HepG2 (cell line): ENCODE data around the gene TBC1D4.

Source experiments
- EHMT2 ChIP-seq: fragments of 200-600 bp; sonication (generic); IDR thresholded peaks from 2 replicates; pipeline ENCODE4 v1.7.0; 2017; ENCODE audit warnings: antibody characterized with exemption, low read depth, low read length, borderline replicate concordance
- HBP1 ChIP-seq: IDR thresholded peaks from 2 replicates; pipeline ENCODE4 v1.6.1; 2016; ENCODE audit warnings: low read depth, control low read depth
- HDAC1 ChIP-seq: sonication (generic); formaldehyde crosslinking; IDR thresholded peaks from 2 replicates; pipeline ENCODE4 v1.5.1; 2020; ENCODE audit warnings: mild to moderate bottlenecking, missing genetic modification reagents
- MXI1 ChIP-seq: IDR thresholded peaks from 3 replicates; pipeline ENCODE4 v1.6.1; 2012; ENCODE audit warnings: low read depth, low read length, inconsistent platforms, borderline replicate concordance
- RBFOX2 ChIP-seq: fragments of 200-400 bp; formaldehyde crosslinking; IDR thresholded peaks from 2 replicates; pipeline ENCODE4 v1.6.1; 2017; ENCODE audit warnings: low read depth, mild to moderate bottlenecking, low read length
- THAP9 ChIP-seq: sonication (generic); formaldehyde crosslinking; IDR thresholded peaks from 2 replicates; pipeline ENCODE4; 2020; ENCODE audit warnings: missing genetic modification reagents, mild to moderate bottlenecking, borderline replicate concordance
- USF2 ChIP-seq, 2 experiments: sonication (generic) in 1 of 2; formaldehyde crosslinking in 1 of 2; IDR thresholded peaks; 2 replicates each; pipeline versions ENCODE4 v1.5.1 to v1.6.1; 2011 to 2020; ENCODE audit warnings: borderline replicate concordance in 1 of 2, low read depth in 1 of 2, low read length in 1 of 2, mild to moderate bottlenecking in 1 of 2, missing genetic modification reagents in 1 of 2, moderate library complexity in 1 of 2
- YY1 ChIP-seq: IDR thresholded peaks from 2 replicates; pipeline ENCODE4 v1.6.1; 2011; ENCODE audit warnings: low read length, low read depth, moderate library complexity, mild to moderate bottlenecking; ENCODE audit not compliant: insufficient read depth, insufficient replicate concordance
- ZIK1 ChIP-seq: sonication (generic); formaldehyde crosslinking; IDR thresholded peaks from 2 replicates; pipeline ENCODE4 v1.5.0; 2020; ENCODE audit warnings: mild to moderate bottlenecking, low read depth, missing genetic modification reagents, borderline replicate concordance
- ZNF124 ChIP-seq: sonication (generic); formaldehyde crosslinking; IDR thresholded peaks from 2 replicates; pipeline ENCODE4 v1.4.0; 2020; ENCODE audit warnings: missing genetic modification reagents
- ZNF414 ChIP-seq: sonication (generic); formaldehyde crosslinking; IDR thresholded peaks from 2 replicates; pipeline ENCODE4 v1.5.0; 2020; ENCODE audit warnings: missing genetic modification reagents
- ZNF644 ChIP-seq: IDR thresholded peaks from 2 replicates; pipeline ENCODE4 v1.6.1; 2016; ENCODE audit warnings: low read depth
- ZNF740 ChIP-seq: sonication (generic); formaldehyde crosslinking; IDR thresholded peaks from 2 replicates; pipeline ENCODE4 v1.4.0; 2020; ENCODE audit warnings: missing genetic modification reagents
- TF ChIP-seq, protein P1 (sequence below): sonication (generic); formaldehyde crosslinking; IDR thresholded peaks from 2 replicates; pipeline ENCODE4 v1.5.0; 2020; ENCODE audit warnings: mild to moderate bottlenecking, missing genetic modification reagents, moderate library complexity

DNA sequence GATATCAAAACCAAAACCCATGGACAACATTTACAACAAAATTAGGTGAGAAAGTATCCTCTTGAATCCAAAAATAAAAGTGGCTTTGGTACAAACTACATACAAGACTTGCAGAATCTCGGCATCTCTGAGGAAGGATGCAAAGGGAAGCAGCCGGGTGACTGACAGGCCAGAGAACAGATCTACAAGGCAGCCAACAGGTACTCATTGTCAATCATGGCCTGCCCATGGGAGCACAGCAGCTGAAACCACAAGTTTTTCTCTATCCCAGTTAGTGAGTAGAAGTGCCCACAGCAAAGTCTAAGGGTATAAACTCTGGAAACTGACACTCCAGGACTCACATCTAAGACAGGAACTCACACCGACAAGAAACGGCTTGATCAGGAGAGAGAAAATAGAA is 74.5 kb downstream of the TBC1D4 start:
- TF ChIP-seq MXI1 (no peak), HBP1 (CRISPR knock-in tag) (no peak), EHMT2 (no peak), YY1 (no peak), RBFOX2 (no peak), ZNF414 (CRISPR knock-in tag) (no peak), ZNF124 (CRISPR knock-in tag) (no peak), ZIK1 (CRISPR knock-in tag) (no peak), ZNF644 (no peak), THAP9 (no peak), ZNF740 (no peak), USF2 (IDR thresholded peaks at IDR 0.05; ENCODE audit: low read depth, low read length) (no peak), USF2 (CRISPR knock-in tag; IDR thresholded peaks at IDR 0.05; ENCODE audit: borderline replicate concordance) (no peak), HDAC1 (CRISPR knock-in tag) (no peak)
- TF ChIP-seq, protein P1, sequence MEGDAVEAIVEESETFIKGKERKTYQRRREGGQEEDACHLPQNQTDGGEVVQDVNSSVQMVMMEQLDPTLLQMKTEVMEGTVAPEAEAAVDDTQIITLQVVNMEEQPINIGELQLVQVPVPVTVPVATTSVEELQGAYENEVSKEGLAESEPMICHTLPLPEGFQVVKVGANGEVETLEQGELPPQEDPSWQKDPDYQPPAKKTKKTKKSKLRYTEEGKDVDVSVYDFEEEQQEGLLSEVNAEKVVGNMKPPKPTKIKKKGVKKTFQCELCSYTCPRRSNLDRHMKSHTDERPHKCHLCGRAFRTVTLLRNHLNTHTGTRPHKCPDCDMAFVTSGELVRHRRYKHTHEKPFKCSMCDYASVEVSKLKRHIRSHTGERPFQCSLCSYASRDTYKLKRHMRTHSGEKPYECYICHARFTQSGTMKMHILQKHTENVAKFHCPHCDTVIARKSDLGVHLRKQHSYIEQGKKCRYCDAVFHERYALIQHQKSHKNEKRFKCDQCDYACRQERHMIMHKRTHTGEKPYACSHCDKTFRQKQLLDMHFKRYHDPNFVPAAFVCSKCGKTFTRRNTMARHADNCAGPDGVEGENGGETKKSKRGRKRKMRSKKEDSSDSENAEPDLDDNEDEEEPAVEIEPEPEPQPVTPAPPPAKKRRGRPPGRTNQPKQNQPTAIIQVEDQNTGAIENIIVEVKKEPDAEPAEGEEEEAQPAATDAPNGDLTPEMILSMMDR, result no peak
